GM12891 (cell line): Measurements from ENCODE around the gene KCNQ1OT1.

Experiments
- PAX5 ChIP-seq: IDR thresholded peaks from 2 replicates; pipeline ENCODE4 v1.6.1; 2011; ENCODE audit warnings: low read length, moderate library complexity, mild to moderate bottlenecking; ENCODE audit not compliant: insufficient read depth, severe bottlenecking
- POLR2A ChIP-seq: IDR thresholded peaks from 2 replicates; pipeline ENCODE4 v1.6.1; 2011; ENCODE audit warnings: low read depth, low read length, control low read depth
- POLR2AphosphoS5 ChIP-seq: IDR thresholded peaks from 2 replicates; pipeline ENCODE4 v1.6.1; 2011; ENCODE audit warnings: low read depth, low read length, control low read depth
- SPI1 ChIP-seq: IDR thresholded peaks from 2 replicates; pipeline ENCODE4 v1.6.1; 2011; ENCODE audit warnings: low read depth, low read length, control low read depth

DNA sequence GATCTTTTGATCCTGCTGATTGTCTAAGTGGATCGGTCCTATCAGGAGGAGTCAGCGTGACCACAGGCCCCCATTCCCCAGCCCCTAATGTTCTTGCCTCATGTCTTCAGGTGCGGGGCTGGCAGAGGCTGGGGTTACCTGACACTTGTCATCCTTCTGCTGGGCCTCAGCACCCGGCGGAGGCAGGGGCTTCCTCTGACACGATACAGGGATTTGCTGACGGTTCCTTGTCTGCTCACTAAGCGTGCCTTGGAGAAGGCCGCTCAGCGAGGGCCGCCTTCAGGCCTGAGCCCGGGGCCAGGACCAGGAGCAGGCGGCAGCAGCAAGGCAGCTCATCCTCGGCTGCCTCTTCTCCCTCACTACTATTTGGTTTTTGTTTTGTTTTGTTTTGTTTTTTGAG lies 45.7 kb upstream of the KCNQ1OT1 start:
- TF ChIP-seq POLR2AphosphoS5 = no peak
- TF ChIP-seq POLR2A = no peak
- no peak for TF ChIP-seq PAX5
- TF ChIP-seq SPI1 = no peak
